ENCODE measurements around the gene C6orf120. TPM values are rescaled to one million over a fixed set of nuclear protein-coding genes. Genes with fewer than 3 reads are reported as not detected.
A peak's percentile ranks its signal among the peaks of the same experiment; 100 is the strongest.

Gene C6orf120
- total and polyA plus RNA-seq, 2 of the 13 experiments (the other 11 are each of a cell fraction or from before 2014, with no cell fraction given), result 21.7 to 29.9 TPM

DNA sequence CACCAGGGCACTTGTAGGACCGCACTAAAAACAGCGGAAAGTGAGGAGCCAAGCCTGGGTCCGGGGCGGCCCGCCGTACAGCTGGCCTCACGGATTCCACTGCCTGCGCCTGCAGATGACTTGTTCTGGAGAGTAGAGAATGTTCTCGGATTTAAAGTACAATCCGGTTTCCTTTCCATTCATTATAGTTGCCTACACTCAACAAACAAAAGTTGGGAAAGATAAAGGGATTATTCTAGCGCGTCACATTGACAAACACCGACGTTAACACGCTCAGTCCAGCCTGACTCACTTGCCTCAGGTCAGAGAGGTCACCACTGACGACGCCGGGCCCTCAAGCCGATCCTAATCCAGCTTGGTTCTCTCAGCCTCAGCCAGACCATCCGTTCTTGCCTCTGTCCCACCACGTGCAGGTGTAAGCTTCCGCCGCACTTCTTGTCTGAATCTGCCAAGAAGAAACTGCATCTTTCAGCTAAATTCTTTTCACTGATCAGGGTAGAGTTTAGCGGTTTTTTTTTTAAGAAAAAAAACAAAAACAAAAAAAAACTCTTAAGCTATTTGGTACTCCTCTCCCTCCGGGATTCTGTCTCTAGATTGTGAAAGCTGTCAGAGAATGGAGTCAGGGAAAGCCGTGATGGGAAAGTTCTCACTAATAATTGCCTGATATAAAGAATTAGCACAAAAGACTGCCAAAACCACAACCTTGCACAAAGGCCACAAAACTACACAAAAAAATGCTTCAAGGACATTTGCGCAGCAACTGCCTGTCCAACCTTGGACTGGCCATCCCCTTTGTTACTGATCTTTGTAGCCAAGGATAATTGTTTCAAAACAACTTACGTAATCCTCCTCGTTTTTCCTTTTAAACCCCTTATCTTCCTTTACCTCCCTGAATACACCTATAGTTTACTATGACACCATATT lies 23.5 kb downstream of the C6orf120 start (continued):
- TF ChIP-seq, protein P1, sequence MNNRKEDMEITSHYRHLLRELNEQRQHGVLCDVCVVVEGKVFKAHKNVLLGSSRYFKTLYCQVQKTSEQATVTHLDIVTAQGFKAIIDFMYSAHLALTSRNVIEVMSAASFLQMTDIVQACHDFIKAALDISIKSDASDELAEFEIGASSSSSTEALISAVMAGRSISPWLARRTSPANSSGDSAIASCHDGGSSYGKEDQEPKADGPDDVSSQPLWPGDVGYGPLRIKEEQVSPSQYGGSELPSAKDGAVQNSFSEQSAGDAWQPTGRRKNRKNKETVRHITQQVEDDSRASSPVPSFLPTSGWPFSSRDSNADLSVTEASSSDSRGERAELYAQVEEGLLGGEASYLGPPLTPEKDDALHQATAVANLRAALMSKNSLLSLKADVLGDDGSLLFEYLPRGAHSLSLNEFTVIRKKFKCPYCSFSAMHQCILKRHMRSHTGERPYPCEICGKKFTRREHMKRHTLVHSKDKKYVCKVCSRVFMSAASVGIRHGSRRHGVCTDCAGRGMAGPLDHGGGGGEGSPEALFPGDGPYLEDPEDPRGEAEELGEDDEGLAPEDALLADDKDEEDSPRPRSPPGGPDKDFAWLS (CRISPR knock-in tag; IDR thresholded peaks at IDR 0.05; ENCODE audit: borderline replicate concordance), result no peak
- TF ChIP-seq TAF1 (CRISPR knock-in tag; IDR thresholded peaks at IDR 0.05) (0 out of 2 replicates have a peak, but pooled peaks have one; percentile 1), RBM39 (IDR thresholded peaks at IDR 0.05; ENCODE audit: low read depth, low read length, poor library complexity, severe bottlenecking) (no peak), ZNF558 (CRISPR knock-in tag; IDR thresholded peaks at IDR 0.05; ENCODE audit: borderline replicate concordance) (no peak), ZNF567 (CRISPR knock-in tag; IDR thresholded peaks at IDR 0.05; ENCODE audit: borderline replicate concordance) (0 out of 2 replicates have a peak, but pooled peaks have one; percentile 44), SP4 (CRISPR knock-in tag; IDR thresholded peaks at IDR 0.05) (no peak; the same call in 1 of the 2 replicates), ZNF577 (CRISPR knock-in tag; IDR thresholded peaks at IDR 0.05; ENCODE audit: borderline replicate concordance, low read depth) (0 out of 2 replicates have a peak, but pooled peaks have one; percentile 2), SMAD3 (CRISPR knock-in tag; IDR thresholded peaks at IDR 0.05) (peak; percentile 75; the same call in 1 of the 2 replicates), SRSF4 (IDR thresholded peaks at IDR 0.05; ENCODE audit: low read depth, low read length, poor library complexity, severe bottlenecking) (no peak), MIER2 (CRISPR knock-in tag; IDR thresholded peaks at IDR 0.05) (peak; percentile 74; the same call in 1 of the 2 replicates), ZNF30 (CRISPR knock-in tag; IDR thresholded peaks at IDR 0.05) (no peak; the same call in 1 of the 2 replicates), ZKSCAN1 (IDR thresholded peaks at IDR 0.05; ENCODE audit: low read length) (no peak), STAG1 (CRISPR knock-in tag; IDR thresholded peaks at IDR 0.05) (no peak), ZNF768 (CRISPR knock-in tag; IDR thresholded peaks at IDR 0.05) (no peak), PHF21A (CRISPR knock-in tag; IDR thresholded peaks at IDR 0.05) (peak; percentile 79), HDAC6 (IDR thresholded peaks at IDR 0.05; ENCODE audit: low read depth, low read length) (no peak), ZNF609 (CRISPR knock-in tag; IDR thresholded peaks at IDR 0.05; ENCODE audit: borderline replicate concordance) (peak; percentile 40; the same call in 1 of the 2 replicates), NFATC3 (CRISPR knock-in tag; IDR thresholded peaks at IDR 0.05) (no peak), ZNF232 (CRISPR knock-in tag; IDR thresholded peaks at IDR 0.05; ENCODE audit: borderline replicate concordance) (no peak), YEATS4 (CRISPR knock-in tag; IDR thresholded peaks at IDR 0.05; ENCODE audit: borderline replicate concordance) (peak; percentile 83)
- TF ChIP-seq, protein P2, sequence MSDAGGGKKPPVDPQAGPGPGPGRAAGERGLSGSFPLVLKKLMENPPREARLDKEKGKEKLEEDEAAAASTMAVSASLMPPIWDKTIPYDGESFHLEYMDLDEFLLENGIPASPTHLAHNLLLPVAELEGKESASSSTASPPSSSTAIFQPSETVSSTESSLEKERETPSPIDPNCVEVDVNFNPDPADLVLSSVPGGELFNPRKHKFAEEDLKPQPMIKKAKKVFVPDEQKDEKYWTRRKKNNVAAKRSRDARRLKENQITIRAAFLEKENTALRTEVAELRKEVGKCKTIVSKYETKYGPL (CRISPR knock-in tag; IDR thresholded peaks at IDR 0.05), result peak; percentile 84; the same call in 1 of the 2 replicates
